Smooth muscle cell (in vitro differentiated cells): ENCODE results near the gene STMN3. TPM values are rescaled to one million over a fixed set of nuclear protein-coding genes. Genes with fewer than 3 reads are reported as not detected.
"Not testable (repeated sequence)": the region's sequence is repeated elsewhere in the genome, so short reads cannot be mapped to it uniquely, and the experiment has no call there.

ENCODE experiments used
- DNase-seq: peaks from one replicate; lab custom pipeline; 2025; ENCODE audit not compliant: unreplicated experiment; lab: John Stamatoyannopoulos, UW
- H2AFZ ChIP-seq: fragments of 200-600 bp; sonication (generic); 2 replicates; pipeline ENCODE4 v1.6.0; 2016; ENCODE audit warnings: antibody characterized with exemption, low read depth, mild to moderate bottlenecking
- H3F3A ChIP-seq: fragments of 200-600 bp; sonication (generic); 2 replicates; pipeline ENCODE4 v1.6.0; 2017; ENCODE audit warnings: antibody characterized with exemption, low read depth
- H3K27ac ChIP-seq: fragments of 200-600 bp; sonication (generic); 2 replicates; pipeline ENCODE4 v1.5.1; 2016; ENCODE audit warnings: low read depth, mild to moderate bottlenecking
- H3K27me3 ChIP-seq: fragments of 200-600 bp; sonication (generic); 2 replicates; pipeline ENCODE4 v1.6.1; 2016; ENCODE audit warnings: low read depth, mild to moderate bottlenecking
- H3K36me3 ChIP-seq: fragments of 200-600 bp; sonication (generic); 2 replicates; pipeline ENCODE4 v1.5.1; 2016; ENCODE audit warnings: low read depth
- H3K4me1 ChIP-seq: fragments of 200-600 bp; sonication (generic); 2 replicates; pipeline ENCODE4 v1.5.1; 2016; ENCODE audit warnings: low read depth
- H3K4me2 ChIP-seq: fragments of 200-600 bp; sonication (generic); 2 replicates; pipeline ENCODE4 v1.6.0; 2016; ENCODE audit warnings: mild to moderate bottlenecking
- H3K4me3 ChIP-seq: fragments of 200-600 bp; sonication (generic); 2 replicates; pipeline ENCODE4 v1.5.1; 2016; ENCODE audit warnings: mild to moderate bottlenecking
- H3K79me2 ChIP-seq: fragments of 200-600 bp; sonication (generic); 2 replicates; pipeline ENCODE4 v1.6.0; 2016; ENCODE audit warnings: low read depth, mild to moderate bottlenecking
- H3K9ac ChIP-seq: fragments of 200-600 bp; sonication (generic); 2 replicates; pipeline ENCODE4 v1.6.0; 2016; ENCODE audit warnings: low read depth
- H3K9me3 ChIP-seq: fragments of 200-600 bp; sonication (generic); replicated peaks from 2 replicates; pipeline ENCODE4 v1.5.1; 2016; ENCODE audit warnings: low read depth
- H4K20me1 ChIP-seq: fragments of 200-600 bp; sonication (generic); 2 replicates; pipeline ENCODE4 v1.6.0; 2016; ENCODE audit warnings: low read depth
- CTCF ChIP-seq: fragments of 200-600 bp; sonication (generic); IDR thresholded peaks from 2 replicates; pipeline ENCODE4 v1.5.1; 2017; ENCODE audit warnings: borderline replicate concordance, mild to moderate bottlenecking, antibody characterized with exemption; ENCODE audit not compliant: insufficient read depth, poor library complexity, severe bottlenecking
- WGBS: methylation state at CpG from one replicate; pipeline ENCODE4 v1.1.7; 2016; ENCODE audit warnings: low lambda C conversion rate; 5-methylcytosine and 5-hydroxymethylcytosine counted together
- polyA plus RNA-seq: library from polyadenylated mRNA; unstranded; fragments of >200 nt; fragmentation: Nextera tagmentation; extraction: Ambion mirVana; gene quantifications from 2 replicates; pipeline ENCODE4 v1.2.1, GENCODE V29; 2016
- total RNA-seq: library from RNA; depleted of rRNA; stranded (reverse); fragments of >200 nt; gene quantifications from 2 replicates; pipeline ENCODE4 v1.2.3, GENCODE V29; 2014

STMN3 gene
- total and polyA plus RNA-seq, 2 experiments from 2014 or later = 4.8 to 10.8 TPM

GRCh38 chr20:63613863-63614594 lies 39.2 kb downstream of the STMN3 start:
- peak; percentile 27 for TF ChIP-seq CTCF

GRCh38 chr20:63612276-63612931 lies 40.8 kb downstream of the STMN3 start:
- H3K27ac ChIP-seq = no peak overlapping the region
- DNase-seq = no peak
- no peaks in the 10 kb centered on the region for H3K4me1 ChIP-seq
- H3K9ac ChIP-seq = no peak overlapping the region
- H3K27me3 ChIP-seq = no peaks in the 10 kb centered on the region
- 90% methylated on average over 20 of the region's 20 CpGs for WGBS
- TF ChIP-seq CTCF = no peak
- H3K4me3 ChIP-seq = no peak overlapping the region
- no peak overlapping the region for H2AFZ ChIP-seq
- H3F3A ChIP-seq = no peaks in the 10 kb centered on the region
- H3K9me3 ChIP-seq = no peaks in the 10 kb centered on the region
- peaks cover 12% of the 10 kb centered on the region for H3K79me2 ChIP-seq
- peaks cover 52% of the 10 kb centered on the region for H4K20me1 ChIP-seq
- H3K36me3 ChIP-seq = no peaks in the 10 kb centered on the region
- no peak overlapping the region for H3K4me2 ChIP-seq

More at GRCh38 chr20:63613863-63614594, 39.2 kb downstream of the STMN3 start:
- H3K27ac ChIP-seq, H3K4me3 ChIP-seq, H3K9me3 ChIP-seq, H3K4me2 ChIP-seq, H2AFZ ChIP-seq, H3K4me1 ChIP-seq, H3K9ac ChIP-seq, DNase-seq, H3F3A ChIP-seq, H3K27me3 ChIP-seq, H3K36me3 ChIP-seq: not testable (repeated sequence)
- WGBS = 93% methylated on average over 17 of the region's 18 CpGs
- H4K20me1 ChIP-seq = peaks cover 61% of the 10 kb centered on the region
- H3K79me2 ChIP-seq = peaks cover 12% of the 10 kb centered on the region

- TF ChIP-seq CTCF = no peak
- Histone ChIP-seq H3K4me2 (no peak overlapping the region), H3K36me3 (no peaks in the 10 kb centered on the region), H3K4me1 (no peaks in the 10 kb centered on the region), H4K20me1 (peaks cover 55% of the 10 kb centered on the region), H3K27ac (no peak overlapping the region), H3K9me3 (no peaks in the 10 kb centered on the region), H3K4me3 (no peak overlapping the region), H3K79me2 (peaks cover 12% of the 10 kb centered on the region), H2AFZ (no peak overlapping the region), H3K27me3 (no peaks in the 10 kb centered on the region), H3F3A (no peaks in the 10 kb centered on the region), H3K9ac (no peak overlapping the region)
- WGBS = 94% methylated on average over 10 of the region's 10 CpGs
- no peak for DNase-seq
These were observed 41.6 kb downstream of the STMN3 start for GRCh38 chr20:63611646-63612045.
